Superior temporal gyrus (tissue), 1 donor: ENCODE results near the gene PFKP.
A peak's percentile ranks its signal among the peaks of the same experiment; 100 is the strongest.
"Not testable (repeated sequence)": the region's sequence is repeated elsewhere in the genome, so short reads cannot be mapped to it uniquely, and the experiment has no call there.

Source experiments
- DNase-seq: peaks from one replicate; pipeline ENCODE4 v3.0.0-alpha.2; 2016; ENCODE audit errors: extremely low spot score

Gene PFKP

GRCh38 chr10:3046981-3047547, 20.3 kb upstream of the PFKP start:
- DNase-seq, result no peak

- no peak for DNase-seq
Observed at GRCh38 chr10:3047596-3047995, 19.8 kb upstream of the PFKP start.

- no peak for DNase-seq
Observed at GRCh38 chr10:3048119-3049019, 19.0 kb upstream of the PFKP start.

GRCh38 chr10:3051692-3052091, 15.7 kb upstream of the PFKP start:
- no peak for DNase-seq

- DNase-seq, result no peak
Observed at GRCh38 chr10:3053155-3053554, 14.2 kb upstream of the PFKP start.

GRCh38 chr10:3054183-3054850, 13.0 kb upstream of the PFKP start:
- DNase-seq, result peak; percentile 64

- DNase-seq, result no peak
Observed at GRCh38 chr10:3054851-3055199, 12.5 kb upstream of the PFKP start.

- no peak for DNase-seq
Observed at GRCh38 chr10:3056280-3057037, 10.9 kb upstream of the PFKP start.

- no peak for DNase-seq
Observed at GRCh38 chr10:3057946-3058345, 9.4 kb upstream of the PFKP start.

GRCh38 chr10:3059974-3060373, 7.4 kb upstream of the PFKP start:
- no peak for DNase-seq

GRCh38 chr10:3060481-3060889, 6.9 kb upstream of the PFKP start:
- DNase-seq, result no peak

GRCh38 chr10:3061323-3061898, 5.9 kb upstream of the PFKP start:
- not testable (repeated sequence) for DNase-seq

GRCh38 chr10:3062502-3063186, 4.7 kb upstream of the PFKP start:
- no peak for DNase-seq

- no peak for DNase-seq
Observed at GRCh38 chr10:3064423-3064822, 2.9 kb upstream of the PFKP start.

GRCh38 chr10:3065622-3066021, 1.7 kb upstream of the PFKP start:
- DNase-seq, result no peak

- no peak for DNase-seq
Observed at GRCh38 chr10:3066317-3067117, 831 bp upstream of the PFKP start.

GRCh38 chr10:3067859-3068179, 471 bp downstream of the PFKP start:
- DNase-seq, result no peak

GRCh38 chr10:3068201-3068967, 1.0 kb downstream of the PFKP start:
- no peak for DNase-seq

GRCh38 chr10:3068968-3069737, 1.8 kb downstream of the PFKP start:
- no peak for DNase-seq
